ENCODE results near the gene RNF2. TPM values are rescaled to one million over a fixed set of nuclear protein-coding genes. Genes with fewer than 3 reads are reported as not detected.

RNF2 gene
- total RNA-seq, 2 donors from 2014 or later, result 16.9 to 33.1 TPM

DNA sequence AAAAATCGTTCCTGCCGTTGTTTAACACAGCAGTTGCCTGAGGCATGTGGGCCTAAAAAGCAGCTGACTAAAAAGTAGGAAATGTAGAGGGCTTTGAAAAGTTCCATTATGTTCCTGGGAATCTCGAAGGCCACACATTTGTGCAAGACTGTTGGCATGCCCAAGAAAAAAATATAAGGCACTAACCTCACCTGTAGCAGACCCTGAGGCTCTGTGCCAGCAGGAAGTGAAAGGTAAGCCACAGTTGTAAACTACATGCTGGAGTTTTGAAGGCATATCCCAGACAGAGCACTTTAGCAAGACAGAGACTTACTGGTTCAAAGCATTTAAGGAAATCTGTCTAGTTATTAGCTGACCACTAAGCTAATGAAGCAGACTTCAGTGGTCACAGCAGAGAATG lies 58.7 kb downstream of the RNF2 start:
- H3K4me3 ChIP-seq, result no peak overlapping the region
- DNase-seq (ENCODE audit: low spot score), result no peak
- no peaks in the 10 kb centered on the region for H3K36me3 ChIP-seq
- 66% methylated on average over 3 of the region's 3 CpGs for WGBS
- no peaks in the 10 kb centered on the region for H3K27me3 ChIP-seq (replicated peaks; ENCODE audit: insufficient read depth)
- TF ChIP-seq POLR2A (IDR thresholded peaks at IDR 0.05), result no peak
- TF ChIP-seq, protein P1, sequence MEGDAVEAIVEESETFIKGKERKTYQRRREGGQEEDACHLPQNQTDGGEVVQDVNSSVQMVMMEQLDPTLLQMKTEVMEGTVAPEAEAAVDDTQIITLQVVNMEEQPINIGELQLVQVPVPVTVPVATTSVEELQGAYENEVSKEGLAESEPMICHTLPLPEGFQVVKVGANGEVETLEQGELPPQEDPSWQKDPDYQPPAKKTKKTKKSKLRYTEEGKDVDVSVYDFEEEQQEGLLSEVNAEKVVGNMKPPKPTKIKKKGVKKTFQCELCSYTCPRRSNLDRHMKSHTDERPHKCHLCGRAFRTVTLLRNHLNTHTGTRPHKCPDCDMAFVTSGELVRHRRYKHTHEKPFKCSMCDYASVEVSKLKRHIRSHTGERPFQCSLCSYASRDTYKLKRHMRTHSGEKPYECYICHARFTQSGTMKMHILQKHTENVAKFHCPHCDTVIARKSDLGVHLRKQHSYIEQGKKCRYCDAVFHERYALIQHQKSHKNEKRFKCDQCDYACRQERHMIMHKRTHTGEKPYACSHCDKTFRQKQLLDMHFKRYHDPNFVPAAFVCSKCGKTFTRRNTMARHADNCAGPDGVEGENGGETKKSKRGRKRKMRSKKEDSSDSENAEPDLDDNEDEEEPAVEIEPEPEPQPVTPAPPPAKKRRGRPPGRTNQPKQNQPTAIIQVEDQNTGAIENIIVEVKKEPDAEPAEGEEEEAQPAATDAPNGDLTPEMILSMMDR (IDR thresholded peaks at IDR 0.05), result no peak
- TF ChIP-seq POLR2AphosphoS5 (IDR thresholded peaks at IDR 0.05), result no peak
- H3K27ac ChIP-seq, result no peak overlapping the region
- intact Hi-C loops (cut with DNase I), result no loop called here
- H3K9me3 ChIP-seq, result no peaks in the 10 kb centered on the region
- H3K4me1 ChIP-seq (replicated peaks), result no peaks in the 10 kb centered on the region

DNA sequence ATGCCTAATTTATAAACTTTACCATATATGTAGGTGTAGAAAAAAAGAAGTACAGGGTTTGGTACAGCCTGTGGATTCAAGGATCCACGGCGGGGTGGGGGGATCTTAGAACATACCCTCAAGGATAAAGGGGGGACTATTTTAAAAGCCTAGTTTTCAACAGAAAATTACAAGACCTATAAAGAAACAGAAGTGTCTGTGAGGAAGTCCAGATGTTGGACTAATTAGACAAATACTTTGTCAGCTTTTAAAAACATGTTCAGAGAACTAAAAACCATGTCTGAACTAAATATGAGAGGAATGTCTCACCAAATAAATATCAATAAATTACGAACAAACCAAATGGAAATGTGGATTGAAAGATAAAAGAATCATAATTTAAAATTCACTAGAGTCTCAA lies 59.8 kb downstream of the RNF2 start:
- Histone ChIP-seq H3K9me3 (no peaks in the 10 kb centered on the region), H3K27me3 (replicated peaks; ENCODE audit: insufficient read depth) (no peaks in the 10 kb centered on the region), H3K27ac (no peak overlapping the region), H3K36me3 (no peaks in the 10 kb centered on the region), H3K4me3 (no peak overlapping the region), H3K4me1 (replicated peaks) (no peaks in the 10 kb centered on the region)
- DNase-seq (ENCODE audit: low spot score), result no peak
- intact Hi-C loops (cut with DNase I), result no loop called here
- no peak for TF ChIP-seq POLR2AphosphoS5 (IDR thresholded peaks at IDR 0.05)
- no peak for TF ChIP-seq POLR2A (IDR thresholded peaks at IDR 0.05)
- TF ChIP-seq, protein P1 (IDR thresholded peaks at IDR 0.05), result no peak
- WGBS, result 81% methylated on average over 3 of the region's 3 CpGs

DNA sequence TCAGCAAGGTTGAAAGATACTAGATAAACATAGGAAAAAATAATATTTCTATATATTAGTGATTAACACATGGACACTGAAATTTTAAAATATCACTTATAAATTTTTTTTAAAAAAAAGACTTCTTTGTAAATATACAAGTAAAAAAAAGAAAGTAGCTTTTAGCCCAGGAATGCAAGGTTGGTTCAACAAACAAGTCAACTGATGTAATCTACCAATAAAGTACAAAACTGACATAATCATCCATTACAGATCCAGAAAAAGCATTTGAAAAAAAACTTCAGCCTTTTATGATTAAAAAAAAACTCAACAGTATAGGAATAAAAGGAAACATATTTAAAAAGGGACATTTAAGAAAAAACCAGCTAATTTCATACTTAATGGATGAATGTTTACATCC lies 63.0 kb downstream of the RNF2 start:
- Histone ChIP-seq H3K27me3 (replicated peaks; ENCODE audit: insufficient read depth) (no peaks in the 10 kb centered on the region), H3K9me3 (no peaks in the 10 kb centered on the region), H3K36me3 (no peaks in the 10 kb centered on the region), H3K4me3 (no peak overlapping the region), H3K4me1 (replicated peaks) (no peaks in the 10 kb centered on the region), H3K27ac (no peak overlapping the region)
- no peak for TF ChIP-seq POLR2AphosphoS5 (IDR thresholded peaks at IDR 0.05)
- TF ChIP-seq POLR2A (IDR thresholded peaks at IDR 0.05), result no peak
- TF ChIP-seq, protein P1 (IDR thresholded peaks at IDR 0.05), result no peak
- intact Hi-C loops (cut with DNase I), result no loop called here
- no peak for DNase-seq (ENCODE audit: low spot score)

DNA sequence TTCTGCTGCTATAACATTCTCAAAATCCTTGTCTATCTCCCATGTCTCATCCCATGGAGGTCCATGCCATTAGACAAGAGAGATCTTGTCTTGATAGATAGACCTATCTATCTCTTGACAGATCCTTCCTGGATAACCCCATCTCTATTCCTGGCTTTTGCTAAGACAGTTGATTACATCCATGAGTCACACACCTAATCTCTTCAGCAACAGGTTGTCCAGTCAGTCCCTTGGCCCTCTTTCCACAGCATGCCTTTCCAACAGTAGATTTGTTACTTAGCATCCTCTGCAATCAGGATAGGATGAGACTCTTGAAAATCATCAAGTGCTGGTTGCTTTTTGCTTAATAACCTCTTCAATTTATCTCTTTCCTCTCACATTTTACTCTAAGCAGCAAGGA lies 64.8 kb downstream of the RNF2 start:
- no peak for DNase-seq (ENCODE audit: low spot score)
- Histone ChIP-seq H3K4me1 (replicated peaks) (no peaks in the 10 kb centered on the region), H3K36me3 (no peaks in the 10 kb centered on the region), H3K27ac (no peak overlapping the region), H3K4me3 (no peak overlapping the region), H3K9me3 (no peaks in the 10 kb centered on the region), H3K27me3 (replicated peaks; ENCODE audit: insufficient read depth) (no peaks in the 10 kb centered on the region)
- no peak for TF ChIP-seq POLR2AphosphoS5 (IDR thresholded peaks at IDR 0.05)
- no peak for TF ChIP-seq POLR2A (IDR thresholded peaks at IDR 0.05)
- TF ChIP-seq, protein P1 (IDR thresholded peaks at IDR 0.05), result no peak
- intact Hi-C loops (cut with DNase I), result no loop called here

DNA sequence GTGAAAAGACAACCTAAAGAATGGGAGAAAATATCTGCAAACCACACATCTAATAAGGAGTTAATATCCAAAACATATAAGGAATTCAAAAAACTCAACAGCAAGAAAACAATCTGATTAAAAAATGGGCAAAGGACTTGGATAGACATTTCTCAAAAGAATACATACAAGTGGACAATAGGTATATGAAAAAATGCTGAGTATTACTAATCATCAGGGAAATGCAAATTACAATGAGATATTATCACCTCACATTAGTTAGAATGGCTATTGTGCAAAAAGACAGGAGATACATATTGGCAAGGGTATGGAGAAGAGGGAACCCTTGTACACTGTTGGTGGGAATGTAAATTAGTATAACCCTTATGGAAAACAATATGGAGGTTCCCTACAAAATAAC lies 66.5 kb downstream of the RNF2 start:
- Histone ChIP-seq H3K27me3 (replicated peaks; ENCODE audit: insufficient read depth) (no peaks in the 10 kb centered on the region), H3K27ac (no peak overlapping the region), H3K4me3 (no peak overlapping the region), H3K4me1 (replicated peaks) (no peaks in the 10 kb centered on the region), H3K36me3 (no peaks in the 10 kb centered on the region), H3K9me3 (no peaks in the 10 kb centered on the region)
- TF ChIP-seq, protein P1 (IDR thresholded peaks at IDR 0.05), result no peak
- TF ChIP-seq POLR2AphosphoS5 (IDR thresholded peaks at IDR 0.05) (no peak), POLR2A (IDR thresholded peaks at IDR 0.05) (no peak)
- no peak for DNase-seq (ENCODE audit: low spot score)
- intact Hi-C loops (cut with DNase I), result no loop called here

Data from prostate gland (tissue), 2 donors.